GM12801 (cell line): ENCODE data around the gene TEKTIP1.

Source experiments
- CTCF ChIP-seq: IDR thresholded peaks from one replicate; pipeline ENCODE4 v1.5.1; 2011; ENCODE audit warnings: control low read depth; ENCODE audit not compliant: insufficient read length; ENCODE audit errors: extremely low read depth

Gene TEKTIP1

DNA sequence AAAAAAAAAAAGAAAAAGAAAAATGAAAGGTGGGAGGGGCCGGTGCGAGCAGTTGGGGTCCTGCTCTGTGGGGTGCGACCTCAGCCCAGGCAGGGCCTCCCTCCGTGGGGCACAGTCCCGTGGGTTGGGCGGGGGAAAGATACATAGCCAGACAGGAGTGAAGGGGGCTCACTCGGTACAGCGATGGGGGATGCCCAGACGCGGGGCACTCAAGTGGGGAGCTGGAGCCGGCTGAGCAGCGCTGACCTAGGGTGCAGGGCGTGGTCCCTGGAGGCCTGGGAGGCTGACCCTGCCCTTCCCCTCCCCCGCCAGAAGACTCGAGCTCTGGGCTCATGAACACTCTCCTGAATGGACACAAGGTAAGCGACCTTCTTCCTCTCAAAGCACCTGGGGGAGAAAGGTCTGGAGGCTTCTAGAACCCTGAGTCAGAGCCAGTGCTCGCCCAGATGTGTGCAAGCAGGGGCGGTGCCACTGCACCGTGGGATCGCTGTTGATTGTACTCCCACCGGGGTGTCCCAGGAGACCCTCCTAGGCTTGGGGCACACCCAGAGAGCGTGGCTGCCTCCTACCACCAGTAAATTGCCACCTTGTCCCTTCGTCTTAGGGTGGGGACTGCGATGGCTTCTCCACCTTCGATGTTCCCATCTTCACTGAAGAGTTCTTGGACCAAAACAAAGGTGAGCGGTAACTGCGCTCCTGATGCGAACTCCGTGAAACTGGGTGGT lies 37.1 kb downstream of the TEKTIP1 start:
- no peak for TF ChIP-seq CTCF

- TF ChIP-seq CTCF, result no peak
Measured at GRCh38 chr19:3576696-3577443, 37.9 kb downstream of the TEKTIP1 start.

- no peak for TF ChIP-seq CTCF
Measured at GRCh38 chr19:3577723-3578344, 38.9 kb downstream of the TEKTIP1 start.

DNA sequence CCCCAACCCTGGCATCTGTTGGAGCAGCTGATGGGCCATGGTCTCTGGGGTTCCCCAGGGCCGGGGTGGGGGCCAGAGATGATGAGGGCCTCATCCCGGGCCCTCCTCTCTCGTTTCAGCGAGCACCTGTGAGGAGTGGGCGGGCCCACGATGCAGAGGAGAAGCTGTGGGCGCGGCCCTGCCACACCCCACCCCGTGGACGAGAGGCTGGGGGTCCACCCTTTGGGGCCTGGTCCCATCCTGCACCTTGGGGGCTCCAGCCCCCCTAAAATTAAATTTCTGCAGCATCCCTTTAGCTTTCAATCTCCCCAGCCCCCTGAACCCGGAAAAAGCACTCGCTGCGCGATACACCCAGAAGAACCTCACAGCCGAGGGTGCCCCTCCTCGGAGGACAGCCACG lies 39.4 kb downstream of the TEKTIP1 start:
- TF ChIP-seq CTCF, result no peak

GRCh38 chr19:3580156-3580934 lies 41.4 kb downstream of the TEKTIP1 start:
- no peak for TF ChIP-seq CTCF

GRCh38 chr19:3585301-3586126 lies 46.5 kb downstream of the TEKTIP1 start, which contains the start of gene GIPC3:
GIPC3 (plus strand) TSS chr19:3585478; CDS start chr19:3585598, 120 bp downstream.
- TF ChIP-seq CTCF, result no peak
